ENCODE results near the gene CD14. TPM values are rescaled to one million over a fixed set of nuclear protein-coding genes. Genes with fewer than 3 reads are reported as not detected.

Gene CD14
- total RNA-seq, 1 experiment from 2014 or later: 0.63 TPM

DNA sequence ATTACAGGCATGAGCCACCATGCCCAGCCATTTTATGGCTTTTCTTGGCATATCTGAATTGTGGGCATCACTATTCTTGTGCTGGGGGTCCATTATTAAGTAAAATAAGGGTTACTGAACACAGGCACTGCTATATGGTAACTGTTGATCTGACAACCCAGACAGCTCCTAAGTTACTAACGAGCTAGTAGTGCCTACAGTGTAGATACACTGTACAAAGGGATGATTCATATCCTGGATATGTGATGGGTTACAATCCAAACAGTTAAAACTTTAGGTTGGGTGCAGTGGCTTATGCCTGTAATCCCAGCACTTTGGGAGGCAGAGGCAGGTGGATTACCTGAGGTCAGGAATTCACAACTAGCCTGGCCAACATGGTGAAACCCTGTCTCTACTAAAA, 4.3 kb downstream of the CD14 start:
- no peak for TF ChIP-seq ZNF121 (CRISPR knock-in tag; IDR thresholded peaks at IDR 0.05)
- TF ChIP-seq NFYB (CRISPR knock-in tag; conservative IDR thresholded peaks at IDR 0.05; ENCODE audit: low read depth): no peak
- TF ChIP-seq GTF2I (CRISPR knock-in tag; conservative IDR thresholded peaks at IDR 0.05): no peak
- TF ChIP-seq MXD4 (CRISPR knock-in tag; IDR thresholded peaks at IDR 0.05; ENCODE audit: borderline replicate concordance): no peak
- TF ChIP-seq, protein P1, sequence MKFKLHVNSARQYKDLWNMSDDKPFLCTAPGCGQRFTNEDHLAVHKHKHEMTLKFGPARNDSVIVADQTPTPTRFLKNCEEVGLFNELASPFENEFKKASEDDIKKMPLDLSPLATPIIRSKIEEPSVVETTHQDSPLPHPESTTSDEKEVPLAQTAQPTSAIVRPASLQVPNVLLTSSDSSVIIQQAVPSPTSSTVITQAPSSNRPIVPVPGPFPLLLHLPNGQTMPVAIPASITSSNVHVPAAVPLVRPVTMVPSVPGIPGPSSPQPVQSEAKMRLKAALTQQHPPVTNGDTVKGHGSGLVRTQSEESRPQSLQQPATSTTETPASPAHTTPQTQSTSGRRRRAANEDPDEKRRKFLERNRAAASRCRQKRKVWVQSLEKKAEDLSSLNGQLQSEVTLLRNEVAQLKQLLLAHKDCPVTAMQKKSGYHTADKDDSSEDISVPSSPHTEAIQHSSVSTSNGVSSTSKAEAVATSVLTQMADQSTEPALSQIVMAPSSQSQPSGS (CRISPR knock-in tag; IDR thresholded peaks at IDR 0.05; ENCODE audit: borderline replicate concordance, low read depth): no peak
- TF ChIP-seq GABPB1 (CRISPR knock-in tag; IDR thresholded peaks at IDR 0.05): no peak
- TF ChIP-seq FOXJ3 (CRISPR knock-in tag; IDR thresholded peaks at IDR 0.05; ENCODE audit: borderline replicate concordance): no peak
- TF ChIP-seq E2F4 (CRISPR knock-in tag; IDR thresholded peaks at IDR 0.05; ENCODE audit: borderline replicate concordance, low read depth): no peak
- TF ChIP-seq, protein P2, sequence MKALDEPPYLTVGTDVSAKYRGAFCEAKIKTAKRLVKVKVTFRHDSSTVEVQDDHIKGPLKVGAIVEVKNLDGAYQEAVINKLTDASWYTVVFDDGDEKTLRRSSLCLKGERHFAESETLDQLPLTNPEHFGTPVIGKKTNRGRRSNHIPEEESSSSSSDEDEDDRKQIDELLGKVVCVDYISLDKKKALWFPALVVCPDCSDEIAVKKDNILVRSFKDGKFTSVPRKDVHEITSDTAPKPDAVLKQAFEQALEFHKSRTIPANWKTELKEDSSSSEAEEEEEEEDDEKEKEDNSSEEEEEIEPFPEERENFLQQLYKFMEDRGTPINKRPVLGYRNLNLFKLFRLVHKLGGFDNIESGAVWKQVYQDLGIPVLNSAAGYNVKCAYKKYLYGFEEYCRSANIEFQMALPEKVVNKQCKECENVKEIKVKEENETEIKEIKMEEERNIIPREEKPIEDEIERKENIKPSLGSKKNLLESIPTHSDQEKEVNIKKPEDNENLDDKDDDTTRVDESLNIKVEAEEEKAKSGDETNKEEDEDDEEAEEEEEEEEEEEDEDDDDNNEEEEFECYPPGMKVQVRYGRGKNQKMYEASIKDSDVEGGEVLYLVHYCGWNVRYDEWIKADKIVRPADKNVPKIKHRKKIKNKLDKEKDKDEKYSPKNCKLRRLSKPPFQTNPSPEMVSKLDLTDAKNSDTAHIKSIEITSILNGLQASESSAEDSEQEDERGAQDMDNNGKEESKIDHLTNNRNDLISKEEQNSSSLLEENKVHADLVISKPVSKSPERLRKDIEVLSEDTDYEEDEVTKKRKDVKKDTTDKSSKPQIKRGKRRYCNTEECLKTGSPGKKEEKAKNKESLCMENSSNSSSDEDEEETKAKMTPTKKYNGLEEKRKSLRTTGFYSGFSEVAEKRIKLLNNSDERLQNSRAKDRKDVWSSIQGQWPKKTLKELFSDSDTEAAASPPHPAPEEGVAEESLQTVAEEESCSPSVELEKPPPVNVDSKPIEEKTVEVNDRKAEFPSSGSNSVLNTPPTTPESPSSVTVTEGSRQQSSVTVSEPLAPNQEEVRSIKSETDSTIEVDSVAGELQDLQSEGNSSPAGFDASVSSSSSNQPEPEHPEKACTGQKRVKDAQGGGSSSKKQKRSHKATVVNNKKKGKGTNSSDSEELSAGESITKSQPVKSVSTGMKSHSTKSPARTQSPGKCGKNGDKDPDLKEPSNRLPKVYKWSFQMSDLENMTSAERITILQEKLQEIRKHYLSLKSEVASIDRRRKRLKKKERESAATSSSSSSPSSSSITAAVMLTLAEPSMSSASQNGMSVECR (CRISPR knock-in tag; IDR thresholded peaks at IDR 0.05; ENCODE audit: borderline replicate concordance): no peak
- no peak for TF ChIP-seq KAT7 (CRISPR knock-in tag; IDR thresholded peaks at IDR 0.05; ENCODE audit: borderline replicate concordance)
- TF ChIP-seq NR2C2 (CRISPR knock-in tag; IDR thresholded peaks at IDR 0.05): no peak
- no peak for TF ChIP-seq TEAD1 (CRISPR knock-in tag; IDR thresholded peaks at IDR 0.05)
- no peak overlapping the region for H3K4me3 Mint-ChIP-seq
- H3K9me3 Mint-ChIP-seq: peaks cover 50% of the 10 kb centered on the region
- POLR2A ChIA-PET: no interaction called here
- peaks cover 38% of the 10 kb centered on the region for H3K36me3 Mint-ChIP-seq
- ATAC-seq: no peak
- CTCF ChIA-PET: no interaction called here
- DNase-seq (ENCODE audit: low spot score): no peak
- no peaks in the 10 kb centered on the region for H3K4me1 Mint-ChIP-seq
- H3K27me3 Mint-ChIP-seq (ENCODE audit: low read depth): peaks cover 50% of the 10 kb centered on the region
- H3K27ac Mint-ChIP-seq: no peak overlapping the region

GRCh38 chr5:140627972-140628371, 5.0 kb downstream of the CD14 start:
- ChIA-PET POLR2A (no interaction called here), CTCF (no interaction called here)
- Mint-ChIP-seq H3K27ac (no peak overlapping the region), H3K27me3 (ENCODE audit: low read depth) (peaks cover 49% of the 10 kb centered on the region), H3K9me3 (peaks cover 56% of the 10 kb centered on the region), H3K4me1 (no peaks in the 10 kb centered on the region), H3K36me3 (peaks cover 38% of the 10 kb centered on the region), H3K4me3 (no peak overlapping the region)
- DNase-seq (ENCODE audit: low spot score): no peak
- ATAC-seq: no peak
- TF ChIP-seq MXD4 (CRISPR knock-in tag; IDR thresholded peaks at IDR 0.05; ENCODE audit: borderline replicate concordance) (no peak), ETV6 (CRISPR knock-in tag; IDR thresholded peaks at IDR 0.05) (no peak), JUN (CRISPR knock-in tag; IDR thresholded peaks at IDR 0.05) (no peak), GABPB1 (CRISPR knock-in tag; IDR thresholded peaks at IDR 0.05) (no peak), JAZF1 (CRISPR knock-in tag; IDR thresholded peaks at IDR 0.05) (no peak), OVOL2 (CRISPR knock-in tag; IDR thresholded peaks at IDR 0.05; ENCODE audit: borderline replicate concordance) (no peak), TP53 (CRISPR knock-in tag; IDR thresholded peaks at IDR 0.05) (no peak), ZNF263 (CRISPR knock-in tag; IDR thresholded peaks at IDR 0.05; ENCODE audit: low read depth) (no peak), NFE2L1 (CRISPR knock-in tag; IDR thresholded peaks at IDR 0.05) (no peak), NFATC4 (CRISPR knock-in tag; IDR thresholded peaks at IDR 0.05) (no peak), TEAD4 (CRISPR knock-in tag; IDR thresholded peaks at IDR 0.05) (no peak)
- TF ChIP-seq, protein P3, sequence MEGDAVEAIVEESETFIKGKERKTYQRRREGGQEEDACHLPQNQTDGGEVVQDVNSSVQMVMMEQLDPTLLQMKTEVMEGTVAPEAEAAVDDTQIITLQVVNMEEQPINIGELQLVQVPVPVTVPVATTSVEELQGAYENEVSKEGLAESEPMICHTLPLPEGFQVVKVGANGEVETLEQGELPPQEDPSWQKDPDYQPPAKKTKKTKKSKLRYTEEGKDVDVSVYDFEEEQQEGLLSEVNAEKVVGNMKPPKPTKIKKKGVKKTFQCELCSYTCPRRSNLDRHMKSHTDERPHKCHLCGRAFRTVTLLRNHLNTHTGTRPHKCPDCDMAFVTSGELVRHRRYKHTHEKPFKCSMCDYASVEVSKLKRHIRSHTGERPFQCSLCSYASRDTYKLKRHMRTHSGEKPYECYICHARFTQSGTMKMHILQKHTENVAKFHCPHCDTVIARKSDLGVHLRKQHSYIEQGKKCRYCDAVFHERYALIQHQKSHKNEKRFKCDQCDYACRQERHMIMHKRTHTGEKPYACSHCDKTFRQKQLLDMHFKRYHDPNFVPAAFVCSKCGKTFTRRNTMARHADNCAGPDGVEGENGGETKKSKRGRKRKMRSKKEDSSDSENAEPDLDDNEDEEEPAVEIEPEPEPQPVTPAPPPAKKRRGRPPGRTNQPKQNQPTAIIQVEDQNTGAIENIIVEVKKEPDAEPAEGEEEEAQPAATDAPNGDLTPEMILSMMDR (IDR thresholded peaks at IDR 0.05): no peak
- TF ChIP-seq, protein P4, sequence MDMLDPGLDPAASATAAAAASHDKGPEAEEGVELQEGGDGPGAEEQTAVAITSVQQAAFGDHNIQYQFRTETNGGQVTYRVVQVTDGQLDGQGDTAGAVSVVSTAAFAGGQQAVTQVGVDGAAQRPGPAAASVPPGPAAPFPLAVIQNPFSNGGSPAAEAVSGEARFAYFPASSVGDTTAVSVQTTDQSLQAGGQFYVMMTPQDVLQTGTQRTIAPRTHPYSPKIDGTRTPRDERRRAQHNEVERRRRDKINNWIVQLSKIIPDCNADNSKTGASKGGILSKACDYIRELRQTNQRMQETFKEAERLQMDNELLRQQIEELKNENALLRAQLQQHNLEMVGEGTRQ (CRISPR knock-in tag; IDR thresholded peaks at IDR 0.05): no peak
- TF ChIP-seq, protein P2 (CRISPR knock-in tag; IDR thresholded peaks at IDR 0.05; ENCODE audit: borderline replicate concordance): no peak

Data from WTC11 (cell line).